ENCODE results near the gene OR11H7.
"Not testable (repeated sequence)": the region's sequence is repeated elsewhere in the genome, so short reads cannot be mapped to it uniquely, and the experiment has no call there.

Gene OR11H7

DNA sequence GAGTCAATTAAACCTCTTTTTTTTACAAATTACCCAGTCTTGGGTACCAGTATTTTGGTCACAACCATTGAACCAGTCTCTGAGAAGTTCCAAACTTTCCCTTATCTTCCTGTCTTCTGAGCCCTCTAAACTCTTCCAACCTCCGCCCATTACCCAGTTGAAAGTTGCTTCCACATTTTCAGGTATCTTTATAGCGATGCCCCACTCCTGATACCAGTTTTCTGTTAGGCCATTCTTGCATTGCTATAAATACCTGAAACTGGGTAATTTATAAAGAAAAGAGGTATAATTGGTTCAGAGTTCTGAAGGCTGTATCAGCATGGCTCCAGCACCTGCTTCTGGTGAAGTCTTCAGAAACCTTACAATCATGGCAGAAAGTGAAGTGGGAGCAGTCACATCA is 45.3 kb downstream of the OR11H7 start:
- Histone ChIP-seq H3K27ac (ENCODE audit: low read depth, low read length) (no peak overlapping the region), H3K4me1 (ENCODE audit: control insufficient read depth in 5 of 5, insufficient read depth in 5 of 5, low read length in 5 of 5) (no peaks in the 10 kb centered on the region), H3K9ac (ENCODE audit: low read length in 5 of 5) (no peak overlapping the region), H3K9me3 (ENCODE audit: control insufficient read depth in 5 of 5, low read length in 5 of 5) (peaks cover 0 to 13% (median 7%) of the 10 kb centered on the region in 5 donors), H3K4me3 (ENCODE audit: low read depth in 1 of 5, low read length in 5 of 5) (no peak overlapping the region), H3K27me3 (ENCODE audit: control insufficient read depth in 5 of 5, insufficient read depth in 4 of 5, low read length in 5 of 5) (no peaks in the 10 kb centered on the region), H3K36me3 (ENCODE audit: control insufficient read depth in 5 of 5, insufficient read depth in 5 of 5, low read length in 5 of 5) (peaks cover 0 to 5% (median 2%) of the 10 kb centered on the region in 5 donors)

DNA sequence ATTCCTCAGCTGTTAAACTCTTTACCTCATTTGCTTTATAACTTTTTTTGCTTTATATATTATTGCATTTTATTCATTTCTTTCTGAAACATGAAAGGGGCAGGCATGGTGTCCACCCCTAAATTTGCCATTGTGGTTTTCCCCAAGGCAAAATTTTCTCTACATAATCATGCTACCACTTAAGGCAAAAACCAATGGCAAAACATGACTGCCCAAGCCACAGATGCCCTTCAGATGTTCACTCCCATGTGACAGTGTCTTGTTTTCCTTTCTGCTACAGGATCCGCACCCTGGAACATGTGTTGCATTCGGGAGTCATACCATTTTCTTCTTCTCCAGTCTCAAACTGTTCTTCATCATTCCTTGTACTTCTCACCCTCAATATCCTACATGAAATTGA is 48.6 kb downstream of the OR11H7 start:
- Histone ChIP-seq H3K27ac (ENCODE audit: low read depth, low read length) (no peak overlapping the region), H3K27me3 (ENCODE audit: control insufficient read depth in 5 of 5, insufficient read depth in 4 of 5, low read length in 5 of 5) (no peaks in the 10 kb centered on the region), H3K4me3 (ENCODE audit: low read depth in 1 of 5, low read length in 5 of 5) (no peak overlapping the region), H3K9me3 (ENCODE audit: control insufficient read depth in 5 of 5, low read length in 5 of 5) (peaks cover 0 to 11% (median 7%) of the 10 kb centered on the region in 5 donors), H3K4me1 (ENCODE audit: control insufficient read depth in 5 of 5, insufficient read depth in 5 of 5, low read length in 5 of 5) (no peaks in the 10 kb centered on the region), H3K9ac (ENCODE audit: low read length in 5 of 5) (no peak overlapping the region), H3K36me3 (ENCODE audit: control insufficient read depth in 5 of 5, insufficient read depth in 5 of 5, low read length in 5 of 5) (peaks cover 0 to 5% (median 2%) of the 10 kb centered on the region in 5 donors)

DNA sequence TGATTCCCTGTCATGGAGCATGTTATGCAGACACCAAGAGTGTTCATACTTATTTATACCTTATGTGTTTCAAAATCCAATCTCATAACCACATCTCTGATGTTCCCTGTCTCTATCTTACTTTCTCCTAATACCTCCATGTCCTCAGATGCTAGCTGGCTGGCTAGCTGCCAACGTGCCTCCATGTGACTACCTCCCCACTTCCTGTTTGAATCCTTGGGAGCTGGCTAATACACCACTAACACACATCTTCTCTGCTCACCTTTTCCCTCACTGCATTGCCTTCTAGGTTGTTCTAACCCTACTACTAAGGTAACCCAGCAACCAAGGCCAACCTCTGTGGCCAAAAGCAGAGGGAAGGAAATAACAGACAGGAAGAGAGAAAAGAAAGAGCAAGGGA is 49.6 kb downstream of the OR11H7 start:
- H3K4me1 ChIP-seq (ENCODE audit: control insufficient read depth in 5 of 5, insufficient read depth in 5 of 5, low read length in 5 of 5): no peaks in the 10 kb centered on the region
- H3K9me3 ChIP-seq (ENCODE audit: control insufficient read depth in 5 of 5, low read length in 5 of 5): peaks cover 0 to 6% (median 5%) of the 10 kb centered on the region in 5 donors
- peaks cover 0 to 5% (median 2%) of the 10 kb centered on the region in 5 donors for H3K36me3 ChIP-seq (ENCODE audit: control insufficient read depth in 5 of 5, insufficient read depth in 5 of 5, low read length in 5 of 5)
- H3K27ac ChIP-seq (ENCODE audit: low read depth, low read length): no peak overlapping the region
- H3K9ac ChIP-seq (ENCODE audit: low read length in 5 of 5): no peak overlapping the region
- H3K4me3 ChIP-seq (ENCODE audit: low read depth in 1 of 5, low read length in 5 of 5): no peak overlapping the region
- no peaks in the 10 kb centered on the region for H3K27me3 ChIP-seq (ENCODE audit: control insufficient read depth in 5 of 5, insufficient read depth in 4 of 5, low read length in 5 of 5)

DNA sequence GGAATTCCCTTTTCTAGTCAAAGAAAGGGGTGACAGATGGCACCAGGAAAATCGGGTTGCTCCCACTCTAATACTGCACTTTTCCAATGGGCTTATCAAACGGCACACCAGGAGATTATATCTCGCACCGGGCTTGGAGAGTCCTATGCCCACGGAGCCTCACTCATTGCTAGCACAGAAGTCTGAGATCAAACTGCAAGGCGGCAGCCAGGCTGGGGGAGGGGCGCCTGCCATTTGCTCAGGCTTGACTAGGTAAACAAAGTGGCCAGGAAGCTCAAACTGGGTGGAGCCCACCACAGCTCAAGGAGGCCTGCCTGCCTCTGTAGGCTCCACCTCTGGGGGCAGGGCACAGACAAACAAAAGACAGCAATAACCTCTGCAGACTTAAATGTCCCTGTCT is 51.5 kb downstream of the OR11H7 start:
- not testable (repeated sequence) for H3K36me3 ChIP-seq (ENCODE audit: control insufficient read depth in 5 of 5, insufficient read depth in 5 of 5, low read length in 5 of 5); H3K27ac ChIP-seq (ENCODE audit: low read depth, low read length); H3K9ac ChIP-seq (ENCODE audit: low read length in 5 of 5); H3K4me3 ChIP-seq (ENCODE audit: low read depth in 1 of 5, low read length in 5 of 5); H3K9me3 ChIP-seq (ENCODE audit: control insufficient read depth in 5 of 5, low read length in 5 of 5); H3K27me3 ChIP-seq (ENCODE audit: control insufficient read depth in 5 of 5, insufficient read depth in 4 of 5, low read length in 5 of 5); H3K4me1 ChIP-seq (ENCODE audit: control insufficient read depth in 5 of 5, insufficient read depth in 5 of 5, low read length in 5 of 5)
